A673 (cell line): ENCODE measurements around the gene BMPR1A. TPM values are rescaled to one million over a fixed set of nuclear protein-coding genes. Genes with fewer than 3 reads are reported as not detected.

Experiments used
- BruUV-seq: library from RNA; stranded (reverse); fragments of 400-500 nt; replicated peaks from 2 replicates; lab custom pipeline; 2021; lab: Mats Ljungman, UMichigan
- CTCF ChIA-PET: fragments of 300-600 bp; sonication (Branson Sonifier 250); formaldehyde crosslinking; loops from one replicate; lab custom pipeline; 2022; ENCODE audit warnings: antibody characterized with exemption; lab: Charles Lee
- POLR2A ChIA-PET: fragments of 300-600 bp; sonication (Branson Sonifier 250); formaldehyde crosslinking; loops from one replicate; lab custom pipeline; 2022; ENCODE audit warnings: antibody characterized with exemption; ENCODE audit not compliant: low non-redundant PET; lab: Charles Lee
- DNase-seq: peaks from one replicate; pipeline ENCODE4 v3.0.0-alpha.2; 2015; ENCODE audit warnings: low spot score
- H3K27ac ChIP-seq: fragments of 200-600 bp; sonication (generic); 2 replicates; pipeline ENCODE4 v1.5.1; 2016; ENCODE audit warnings: mixed run types, low read depth, mild to moderate bottlenecking, mixed read lengths, antibody characterized with exemption, low read length; ENCODE audit not compliant: poor library complexity, severe bottlenecking
- H3K27me3 ChIP-seq: fragments of 200-600 bp; sonication (generic); replicated peaks from 2 replicates; pipeline ENCODE4 v1.6.1; 2017; ENCODE audit warnings: mixed run types, low read depth, mild to moderate bottlenecking, mixed read lengths, antibody characterized with exemption, low read length; ENCODE audit not compliant: insufficient read depth, poor library complexity
- H3K36me3 ChIP-seq: fragments of 200-600 bp; sonication (generic); 2 replicates; pipeline ENCODE4 v1.6.1; 2016; ENCODE audit warnings: mixed run types, mild to moderate bottlenecking, mixed read lengths, antibody characterized with exemption, low read length; ENCODE audit not compliant: insufficient read depth, poor library complexity, severe bottlenecking
- H3K4me1 ChIP-seq: fragments of 200-600 bp; sonication (generic); 2 replicates; pipeline ENCODE4 v1.6.1; 2017; ENCODE audit warnings: mixed run types, mild to moderate bottlenecking, mixed read lengths, antibody characterized with exemption, low read length; ENCODE audit not compliant: insufficient read depth, poor library complexity, severe bottlenecking
- H3K4me3 ChIP-seq: fragments of 200-600 bp; sonication (generic); 2 replicates; pipeline ENCODE4 v1.5.1; 2016; ENCODE audit warnings: low read depth, mixed run types, mild to moderate bottlenecking, mixed read lengths, low read length; ENCODE audit not compliant: poor library complexity, severe bottlenecking
- H3K9me3 ChIP-seq: fragments of 200-600 bp; sonication (generic); 2 replicates; pipeline ENCODE4 v1.6.1; 2016; ENCODE audit warnings: mixed run types, low read depth, mild to moderate bottlenecking, mixed read lengths, antibody characterized with exemption, low read length; ENCODE audit not compliant: poor library complexity, severe bottlenecking
- CTCF ChIP-seq: fragments of 300-800, 200-600 bp; sonication (generic); conservative IDR thresholded peaks from 2 replicates; pipeline ENCODE4 v1.5.1; 2017; ENCODE audit warnings: low read depth, mild to moderate bottlenecking, antibody characterized with exemption, low read length, moderate library complexity, mixed read lengths
- EZH2 ChIP-seq: fragments of 200-600 bp; sonication (generic); IDR thresholded peaks from 2 replicates; pipeline ENCODE4 v1.6.1; 2017; ENCODE audit warnings: borderline replicate concordance, low read depth, mild to moderate bottlenecking, mixed read lengths, antibody characterized with exemption, low read length; ENCODE audit not compliant: poor library complexity, severe bottlenecking
- intact Hi-C: fragments of 100-400 bp; cut with micrococcal nuclease; formaldehyde crosslinking; loops from one replicate; pipeline ENCODE4 v1.10.0; 2022; ENCODE audit not compliant: unreplicated experiment
- total RNA-seq: library from RNA; stranded (reverse); gene quantifications from 2 replicates; pipeline ENCODE4 v1.2.3, GENCODE V29; 2021

Gene BMPR1A
- total RNA-seq, 1 experiment from 2014 or later, result 136 TPM

DNA sequence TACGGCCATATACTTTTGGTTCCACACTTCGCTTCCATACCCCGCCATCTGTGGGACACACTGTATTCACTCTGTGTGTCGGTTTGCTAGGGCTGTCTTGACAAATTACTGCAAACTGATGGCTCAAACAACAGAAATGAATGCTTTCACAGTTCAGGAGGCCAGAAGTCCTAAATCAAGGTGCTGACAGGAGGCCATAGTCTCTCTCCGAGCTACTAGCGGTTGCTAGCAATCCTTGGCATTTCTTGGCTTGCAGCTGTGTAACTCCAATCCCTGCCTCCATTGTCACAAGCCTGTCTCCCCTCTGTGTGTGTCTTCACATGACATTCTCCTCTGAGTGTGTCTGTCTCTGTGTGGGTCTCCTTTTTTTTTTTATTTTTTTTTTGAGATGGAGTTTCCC, 28.9 kb upstream of the BMPR1A start:
- ChIA-PET POLR2A (no interaction called here), CTCF (no interaction called here)
- no TSS peak for BruUV-seq
- no peak for DNase-seq
- Histone ChIP-seq H3K27ac (no peak overlapping the region), H3K4me3 (no peak overlapping the region), H3K9me3 (no peaks in the 10 kb centered on the region), H3K27me3 (no peaks in the 10 kb centered on the region), H3K4me1 (no peaks in the 10 kb centered on the region), H3K36me3 (no peaks in the 10 kb centered on the region)
- intact Hi-C loops, result no loop called here
- TF ChIP-seq EZH2 (no peak), CTCF (no peak)

DNA sequence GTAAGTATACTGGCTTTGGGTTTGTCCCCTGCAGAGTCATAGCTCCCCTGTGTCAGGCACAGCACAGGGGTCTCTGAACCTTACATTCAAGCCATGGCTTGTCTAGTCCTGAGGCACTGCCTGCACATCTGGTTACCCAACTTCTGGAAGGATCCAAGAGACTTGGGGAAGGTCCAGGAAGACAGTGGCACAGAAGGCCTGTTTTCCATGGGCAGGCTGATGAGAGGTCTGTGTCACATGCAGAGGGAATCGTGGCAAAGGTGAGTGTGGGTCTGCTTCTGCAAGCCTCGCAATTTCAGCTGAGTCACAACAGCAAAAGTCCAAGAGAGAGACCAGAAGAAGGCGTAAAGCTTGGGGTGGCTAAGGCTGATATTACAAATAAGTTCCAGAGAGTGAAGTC, 28.4 kb upstream of the BMPR1A start:
- Histone ChIP-seq H3K27me3 (no peaks in the 10 kb centered on the region), H3K4me3 (no peak overlapping the region), H3K36me3 (no peaks in the 10 kb centered on the region), H3K27ac (no peak overlapping the region), H3K9me3 (no peaks in the 10 kb centered on the region), H3K4me1 (no peaks in the 10 kb centered on the region)
- no TSS peak for BruUV-seq
- DNase-seq, result no peak
- intact Hi-C loops, result no loop called here
- POLR2A ChIA-PET, result no interaction called here
- CTCF ChIA-PET, result no interaction called here
- TF ChIP-seq CTCF, result no peak
- no peak for TF ChIP-seq EZH2

- intact Hi-C loops, result no loop called here
- no TSS peak for BruUV-seq
- no peak for DNase-seq
- peaks cover 5% of the 10 kb centered on the region for H3K4me1 ChIP-seq
- H3K4me3 ChIP-seq, result no peak overlapping the region
- H3K27me3 ChIP-seq, result no peaks in the 10 kb centered on the region
- no peaks in the 10 kb centered on the region for H3K9me3 ChIP-seq
- no peak overlapping the region for H3K27ac ChIP-seq
- H3K36me3 ChIP-seq, result no peaks in the 10 kb centered on the region
- ChIA-PET POLR2A (no interaction called here), CTCF (no interaction called here)
- TF ChIP-seq CTCF (no peak), EZH2 (no peak)
Observed at GRCh38 chr10:86729677-86730076, 26.7 kb upstream of the BMPR1A start.
